GM21360 (cell line): ENCODE results near the gene NRF1.
"Not testable (repeated sequence)": the region's sequence is repeated elsewhere in the genome, so short reads cannot be mapped to it uniquely, and the experiment has no call there.

Source experiments
- ATAC-seq: cut with Tn5 transposase; IDR thresholded peaks from one replicate; pipeline ENCODE4 v1.9.1; 2021; ENCODE audit warnings: mild to moderate bottlenecking, moderate library complexity; ENCODE audit not compliant: unreplicated experiment

The NRF1 gene

GRCh38 chr7:129779602-129780256 lies 168.2 kb downstream of the NRF1 start:
- ATAC-seq = peak; percentile 31

- ATAC-seq = peak; percentile 46
Observed at GRCh38 chr7:129780257-129780973, 168.9 kb downstream of the NRF1 start.

GRCh38 chr7:129780974-129781927 lies 169.7 kb downstream of the NRF1 start:
- ATAC-seq = no peak

DNA sequence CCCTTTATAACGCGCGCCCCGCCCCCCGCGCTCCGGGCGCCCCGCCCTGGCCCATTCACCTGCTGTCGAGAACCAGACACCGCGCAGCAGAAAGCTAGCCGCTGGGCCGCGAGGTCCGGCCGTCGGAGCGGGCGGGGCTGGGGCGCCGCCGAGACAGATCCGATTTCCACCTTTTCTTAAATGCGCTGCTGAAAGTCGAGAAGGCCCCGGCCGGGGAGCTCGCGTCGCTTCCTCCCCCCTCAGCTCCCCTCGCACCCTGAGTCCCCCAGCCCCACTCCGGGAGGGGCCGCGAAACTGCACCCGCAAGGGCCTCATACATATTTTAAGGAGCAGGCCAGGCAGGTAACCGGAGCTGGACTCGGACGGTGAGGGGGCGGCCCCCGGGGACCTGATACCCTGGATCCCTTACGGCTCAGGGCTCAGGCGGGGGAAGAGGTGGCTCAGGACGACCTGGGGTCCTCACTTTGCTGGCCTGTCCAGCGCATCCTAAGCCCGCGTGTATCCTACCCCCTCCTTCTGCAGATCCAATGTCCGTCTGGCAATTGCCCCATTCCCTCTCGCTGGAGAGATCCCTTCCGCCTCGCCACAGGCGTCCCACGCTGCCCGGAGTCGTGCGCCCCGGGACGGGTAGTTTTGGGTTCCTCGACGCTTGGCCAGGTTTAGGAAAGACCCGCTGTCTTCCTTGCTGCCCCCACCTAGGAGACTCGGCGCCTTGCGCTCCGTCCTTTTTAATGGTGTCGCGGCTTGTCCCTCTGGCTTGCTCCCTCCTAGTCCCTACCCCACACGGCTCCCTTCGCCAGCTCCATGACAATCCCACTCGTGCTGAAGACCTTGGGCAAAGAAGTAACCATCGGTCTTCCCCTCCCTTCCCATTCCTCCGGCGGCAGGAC lies 170.7 kb downstream of the NRF1 start:
- ATAC-seq = no peak

GRCh38 chr7:129782818-129783583 lies 171.5 kb downstream of the NRF1 start:
- ATAC-seq = no peak

DNA sequence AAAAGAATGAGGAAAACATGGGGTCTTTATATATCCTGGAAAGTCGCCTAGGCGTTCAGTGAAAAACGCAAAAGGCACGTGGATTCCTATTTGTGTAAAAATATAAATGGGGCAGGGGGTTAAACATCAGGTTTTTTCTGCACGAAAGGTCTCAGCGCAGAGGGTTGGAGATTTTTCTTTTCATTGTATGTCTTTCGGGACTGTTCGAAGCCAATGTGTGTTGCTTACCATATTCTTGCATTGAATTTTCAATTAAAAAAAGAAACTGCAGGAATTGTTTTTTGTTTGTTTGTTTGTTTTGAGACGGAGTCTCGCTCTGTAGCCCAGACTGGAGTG lies 172.0 kb downstream of the NRF1 start:
- no peak for ATAC-seq

DNA sequence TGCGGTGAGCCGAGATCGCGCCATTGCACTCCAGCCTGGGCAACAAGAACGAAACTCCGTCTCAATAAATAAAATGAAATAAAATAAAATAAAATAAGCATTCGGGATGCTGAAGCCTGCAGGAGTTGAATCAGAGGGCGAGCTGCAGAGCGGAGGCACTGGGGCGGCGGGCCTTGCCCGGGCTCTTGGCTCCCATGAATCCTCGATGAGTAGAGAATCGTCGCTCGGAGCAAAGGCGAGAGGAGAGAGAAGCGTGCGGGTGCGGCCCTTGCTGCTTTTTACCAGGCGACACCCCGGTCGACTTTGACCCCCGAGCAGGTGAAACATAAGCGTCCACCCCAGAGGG lies 172.9 kb downstream of the NRF1 start:
- no peak for ATAC-seq

GRCh38 chr7:129784783-129785684 lies 173.5 kb downstream of the NRF1 start:
- no peak for ATAC-seq

- no peak for ATAC-seq
Observed at GRCh38 chr7:129785685-129786514, 174.4 kb downstream of the NRF1 start.

DNA sequence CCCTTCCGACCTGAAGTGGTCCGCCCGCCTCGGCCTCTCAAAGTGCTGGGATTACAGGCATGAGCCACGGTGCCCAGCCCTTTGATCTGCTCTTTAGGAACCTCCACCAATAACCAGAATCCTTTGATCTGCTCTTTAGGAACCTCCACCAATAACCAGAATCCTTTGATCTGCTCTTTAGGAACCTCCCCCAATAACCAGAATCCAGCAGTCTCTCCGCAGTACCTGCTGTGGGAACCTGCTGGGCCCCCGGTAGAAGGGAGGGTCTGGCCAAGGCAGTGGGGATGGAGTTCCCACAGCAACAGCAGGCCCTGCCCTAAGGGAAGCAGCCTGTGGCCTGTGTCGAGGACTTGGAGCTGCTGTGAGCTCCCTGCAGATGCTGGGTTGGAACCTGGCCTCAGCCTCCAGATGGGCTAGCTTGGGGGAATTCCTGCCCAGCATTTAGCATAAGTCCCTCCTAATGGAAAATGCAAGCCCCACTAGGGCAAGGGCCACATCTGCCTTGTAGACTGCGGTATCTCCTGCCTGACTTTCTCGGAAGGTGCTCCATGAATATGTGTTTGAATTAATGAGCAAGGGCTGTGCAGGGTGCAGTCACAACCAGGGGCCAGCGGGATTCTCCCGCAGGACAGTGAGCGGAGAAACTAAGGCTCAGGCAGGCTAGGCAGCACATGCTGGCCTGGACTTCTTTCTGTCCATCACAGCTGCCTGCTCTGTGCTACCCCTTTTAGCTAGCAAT lies 175.5 kb downstream of the NRF1 start:
- no peak for ATAC-seq

DNA sequence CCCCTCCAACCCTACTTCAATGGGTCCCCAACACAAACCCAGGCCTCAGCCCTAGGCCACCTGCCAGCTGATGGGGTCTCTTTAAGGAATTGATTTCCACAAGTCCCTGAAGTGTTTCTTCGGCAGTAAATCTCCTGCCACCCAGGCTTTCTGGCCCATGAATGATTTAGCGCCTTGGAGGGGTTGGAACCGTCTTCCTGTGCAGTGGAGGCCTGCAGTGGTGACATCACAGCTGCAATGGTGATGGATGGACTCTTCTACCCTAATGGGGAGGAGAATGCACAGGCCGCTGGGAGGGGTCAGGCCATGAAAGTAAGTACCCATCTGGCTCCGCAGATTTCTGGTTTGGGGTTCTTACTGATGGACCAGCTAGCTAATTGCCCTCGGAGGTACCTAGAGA lies 177.5 kb downstream of the NRF1 start:
- no peak for ATAC-seq

DNA sequence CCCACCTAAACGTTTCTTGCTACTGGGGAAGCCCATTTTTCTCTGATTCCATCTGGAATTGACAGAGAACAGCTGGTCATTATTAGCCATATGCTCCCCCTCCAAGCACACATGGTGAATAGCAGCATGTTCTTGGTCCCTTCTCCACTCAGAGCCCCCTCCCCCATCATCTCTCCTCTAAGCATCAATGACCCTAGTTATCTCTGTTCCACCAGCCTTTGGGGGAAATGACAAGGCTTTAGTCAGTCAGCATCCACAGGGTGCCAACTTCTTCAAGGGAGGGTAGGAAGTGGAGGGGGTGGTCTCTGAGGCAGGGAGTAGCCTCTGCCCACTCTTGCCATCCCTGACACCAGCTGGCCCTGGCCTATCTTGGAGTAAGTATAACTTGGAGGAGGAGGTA lies 178.1 kb downstream of the NRF1 start:
- ATAC-seq = no peak

DNA sequence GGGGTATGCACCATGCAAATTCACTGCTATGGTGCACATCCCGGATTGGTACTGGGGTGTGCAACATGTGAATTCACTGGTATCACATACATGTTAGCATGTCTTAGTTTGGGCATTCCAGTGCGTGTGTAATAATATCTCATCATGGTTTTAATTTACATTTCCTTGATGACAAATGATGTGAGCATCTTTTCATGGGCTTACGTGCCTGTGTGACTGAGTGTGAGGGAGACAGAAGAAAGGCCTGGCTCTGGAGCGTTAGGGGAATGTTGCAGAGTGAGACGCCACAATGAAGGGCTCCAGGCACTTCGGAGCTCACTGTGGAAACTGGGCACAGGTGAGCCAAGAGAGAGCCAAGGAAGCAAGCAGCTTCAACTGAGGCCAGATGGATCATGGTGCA lies 178.6 kb downstream of the NRF1 start:
- no peak for ATAC-seq

GRCh38 chr7:129792721-129793120 lies 181.2 kb downstream of the NRF1 start:
- ATAC-seq = no peak

DNA sequence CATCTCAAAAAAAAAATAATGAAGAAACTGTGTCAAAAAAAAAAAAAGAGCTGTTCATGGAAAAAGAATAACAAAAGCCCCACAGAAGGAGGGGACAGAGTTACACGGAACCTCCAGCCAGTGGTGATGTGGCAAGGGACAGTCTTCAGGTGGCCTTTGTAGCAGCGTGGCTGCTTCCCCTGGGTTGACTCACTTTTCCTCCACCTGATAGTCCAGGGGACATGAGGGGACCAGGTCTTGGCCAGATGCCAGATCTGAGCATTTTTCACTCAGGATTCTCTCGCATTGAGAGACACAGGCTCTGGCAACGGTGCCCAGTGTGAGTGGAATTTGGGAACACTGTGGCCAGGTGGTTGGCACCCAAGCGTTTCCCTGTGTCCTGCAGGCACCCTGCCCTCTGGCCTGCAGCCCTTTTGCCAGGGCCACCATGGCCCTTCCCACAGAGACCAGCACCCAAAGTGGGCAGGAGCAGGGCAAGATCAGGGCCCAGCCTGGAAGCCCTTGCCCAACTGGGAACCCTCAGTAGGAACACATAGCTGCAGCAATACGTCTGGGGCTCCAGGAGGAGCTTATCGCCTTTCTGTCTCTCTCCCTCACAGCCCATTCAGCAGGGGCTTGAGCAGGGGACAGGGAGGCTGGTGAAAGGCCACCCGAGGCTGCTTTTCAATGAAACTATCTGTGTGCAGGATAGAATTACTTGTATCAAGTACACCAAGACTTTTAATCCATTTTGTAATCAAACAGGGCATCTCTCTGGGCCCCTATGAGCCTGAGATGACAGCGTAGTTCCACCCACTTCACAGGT lies 182.2 kb downstream of the NRF1 start:
- no peak for ATAC-seq

DNA sequence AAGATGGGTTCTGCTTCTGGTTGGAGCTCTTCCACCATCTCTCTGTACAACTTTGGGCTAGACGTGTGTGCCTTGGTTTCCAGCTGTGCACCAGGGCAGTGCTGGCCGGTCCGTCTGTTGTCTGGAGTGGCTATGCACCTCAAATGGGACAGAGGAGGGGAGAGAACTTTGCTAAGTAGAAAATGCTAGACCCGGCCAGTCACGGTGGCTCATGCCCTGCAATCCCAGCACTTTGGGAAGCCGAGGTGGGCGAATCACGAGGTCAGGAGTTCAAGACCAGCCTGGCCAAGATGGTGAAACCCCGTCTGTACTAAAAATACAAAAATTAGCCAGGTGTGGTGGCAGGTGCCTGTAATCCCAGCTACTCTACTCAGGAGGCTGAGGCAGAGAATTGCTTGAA lies 182.9 kb downstream of the NRF1 start:
- ATAC-seq = not testable (repeated sequence)
